GM18526 (cell line): ENCODE results near the gene MAP7D2.

Source experiments
- POLR2A ChIP-seq: IDR thresholded peaks from 3 replicates; pipeline ENCODE4 v1.6.1; 2011; ENCODE audit not compliant: insufficient read length; ENCODE audit errors: extremely low read depth

The MAP7D2 gene

GRCh38 chrX:20015945-20016615 is 100.6 kb downstream of the MAP7D2 start:
- TF ChIP-seq POLR2A, result no peak

GRCh38 chrX:20015422-20015821 is 101.3 kb downstream of the MAP7D2 start:
- no peak for TF ChIP-seq POLR2A

GRCh38 chrX:20011608-20012007 is 105.1 kb downstream of the MAP7D2 start:
- no peak for TF ChIP-seq POLR2A

- TF ChIP-seq POLR2A, result no peak
Measured at GRCh38 chrX:20007962-20008622, 108.6 kb downstream of the MAP7D2 start.

GRCh38 chrX:20005883-20006282 is 110.8 kb downstream of the MAP7D2 start:
- no peak for TF ChIP-seq POLR2A

- TF ChIP-seq POLR2A, result no peak
Measured at GRCh38 chrX:20001588-20001987, 115.1 kb downstream of the MAP7D2 start.

- TF ChIP-seq POLR2A, result no peak
Measured at GRCh38 chrX:19991350-19991718, 125.4 kb downstream of the MAP7D2 start.

GRCh38 chrX:19990556-19991349 is 126.0 kb downstream of the MAP7D2 start, which contains the start of gene BCLAF3:
Gene BCLAF3 (minus strand): TSS chrX:19991061. CDS start chrX:19970264, 20,797 bp downstream.
- TF ChIP-seq POLR2A, result peak; percentile 41

- TF ChIP-seq POLR2A, result no peak
Measured at GRCh38 chrX:19990151-19990555, 126.6 kb downstream of the MAP7D2 start.

GRCh38 chrX:19987856-19988255 is 128.9 kb downstream of the MAP7D2 start:
- no peak for TF ChIP-seq POLR2A

GRCh38 chrX:19986531-19986930 is 130.2 kb downstream of the MAP7D2 start:
- no peak for TF ChIP-seq POLR2A

- TF ChIP-seq POLR2A, result no peak
Measured at GRCh38 chrX:19981947-19982346, 134.8 kb downstream of the MAP7D2 start.

GRCh38 chrX:19975845-19976244 is 140.9 kb downstream of the MAP7D2 start:
- TF ChIP-seq POLR2A, result no peak

- no peak for TF ChIP-seq POLR2A
Measured at GRCh38 chrX:19972984-19973383, 143.7 kb downstream of the MAP7D2 start.

- TF ChIP-seq POLR2A, result no peak
Measured at GRCh38 chrX:19968276-19968675, 148.4 kb downstream of the MAP7D2 start.

- no peak for TF ChIP-seq POLR2A
Measured at GRCh38 chrX:19966056-19966455, 150.7 kb downstream of the MAP7D2 start.

GRCh38 chrX:19964017-19964710 is 152.5 kb downstream of the MAP7D2 start:
- no peak for TF ChIP-seq POLR2A
